Forelimb muscle (tissue), 1 donor: Measurements from ENCODE around the gene CGAS. TPM values are rescaled to one million over a fixed set of nuclear protein-coding genes. Genes with fewer than 3 reads are reported as not detected.
"Not testable (repeated sequence)": the region's sequence is repeated elsewhere in the genome, so short reads cannot be mapped to it uniquely, and the experiment has no call there.

ENCODE experiments used
- DNase-seq: peaks from one replicate; pipeline ENCODE4 v3.0.0-alpha.2; 2013; ENCODE audit warnings: low read depth
- polyA plus RNA-seq: library from polyadenylated mRNA; unstranded; fragments of 120-200 nt; gene quantifications from one replicate; pipeline ENCODE4 v1.2.1, GENCODE V29; 2013; ENCODE audit not compliant: insufficient read length

CGAS gene
- polyA plus RNA-seq, 1 donor, result 3.9 TPM

- no peak for DNase-seq
Observed at GRCh38 chr6:73395875-73396274, 56.2 kb downstream of the CGAS start.

DNA sequence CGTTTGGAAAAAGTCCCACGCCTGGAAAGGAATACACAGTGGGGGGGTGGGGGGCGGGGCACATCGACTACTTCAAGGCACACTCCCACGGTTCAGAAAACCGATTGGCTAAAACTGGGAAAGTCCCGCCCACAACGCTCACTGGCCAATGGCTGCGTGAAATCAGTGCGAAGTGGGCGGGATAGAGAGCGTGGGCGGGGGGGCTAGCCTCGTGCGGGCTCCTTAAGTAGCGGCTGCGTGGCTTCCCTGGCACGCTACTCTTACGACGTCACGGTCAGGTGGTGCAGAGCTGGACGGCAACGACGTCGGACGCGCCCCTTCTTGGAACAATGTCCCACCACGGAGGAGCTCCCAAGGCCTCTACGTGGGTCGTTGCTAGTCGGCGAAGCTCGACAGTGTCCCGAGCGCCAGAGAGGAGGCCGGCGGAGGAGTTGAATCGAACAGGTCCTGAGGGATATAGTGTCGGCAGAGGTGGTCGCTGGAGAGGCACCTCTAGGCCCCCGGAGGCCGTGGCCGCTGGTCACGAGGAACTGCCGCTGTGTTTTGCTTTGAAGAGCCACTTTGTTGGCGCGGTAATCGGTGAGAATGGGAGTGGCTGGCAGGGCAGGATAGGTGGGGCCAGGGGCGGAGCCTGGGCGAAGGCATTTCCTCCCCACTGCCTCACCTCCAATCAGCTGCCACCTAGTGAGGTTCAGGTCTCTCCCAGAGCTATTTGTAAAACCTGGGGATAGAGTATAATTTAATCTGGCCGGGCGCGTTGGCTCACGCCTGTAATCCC lies 57.3 kb downstream of the CGAS start, which contains the start of gene DDX43:
TSS of gene DDX43 (plus strand) at position 252 of the 778 bp plus-strand sequence. CDS start at position 330, 78 bp downstream.
- no peak for DNase-seq

- no peak for DNase-seq
Observed at GRCh38 chr6:73393278-73393677, 58.8 kb downstream of the CGAS start.

- DNase-seq, result not testable (repeated sequence)
Observed at GRCh38 chr6:73392188-73392587, 59.9 kb downstream of the CGAS start.

DNA sequence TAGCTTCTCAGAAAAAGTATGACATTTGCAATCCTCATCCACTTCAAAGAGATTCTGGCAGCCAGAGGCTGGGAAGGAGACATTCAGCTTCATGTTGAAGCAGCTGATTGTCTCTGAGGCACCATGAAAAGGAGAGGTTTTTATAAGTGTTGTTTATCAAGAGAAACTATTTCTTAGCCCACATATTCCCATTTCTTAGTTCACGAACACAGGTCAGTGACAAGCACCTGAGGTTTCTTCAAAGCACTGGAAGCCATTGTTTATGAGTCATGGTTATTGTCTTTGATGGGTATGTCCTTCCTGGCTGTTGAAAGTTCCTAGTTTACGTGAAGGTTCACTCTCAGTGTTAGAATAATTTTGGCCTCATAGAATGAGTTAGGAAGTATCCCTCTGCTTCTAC lies 60.4 kb downstream of the CGAS start:
- DNase-seq, result no peak

GRCh38 chr6:73389854-73390253 lies 62.2 kb downstream of the CGAS start:
- no peak for DNase-seq

GRCh38 chr6:73388800-73389512 lies 63.1 kb downstream of the CGAS start:
- no peak for DNase-seq

- no peak for DNase-seq
Observed at GRCh38 chr6:73388433-73388799, 63.7 kb downstream of the CGAS start.

DNA sequence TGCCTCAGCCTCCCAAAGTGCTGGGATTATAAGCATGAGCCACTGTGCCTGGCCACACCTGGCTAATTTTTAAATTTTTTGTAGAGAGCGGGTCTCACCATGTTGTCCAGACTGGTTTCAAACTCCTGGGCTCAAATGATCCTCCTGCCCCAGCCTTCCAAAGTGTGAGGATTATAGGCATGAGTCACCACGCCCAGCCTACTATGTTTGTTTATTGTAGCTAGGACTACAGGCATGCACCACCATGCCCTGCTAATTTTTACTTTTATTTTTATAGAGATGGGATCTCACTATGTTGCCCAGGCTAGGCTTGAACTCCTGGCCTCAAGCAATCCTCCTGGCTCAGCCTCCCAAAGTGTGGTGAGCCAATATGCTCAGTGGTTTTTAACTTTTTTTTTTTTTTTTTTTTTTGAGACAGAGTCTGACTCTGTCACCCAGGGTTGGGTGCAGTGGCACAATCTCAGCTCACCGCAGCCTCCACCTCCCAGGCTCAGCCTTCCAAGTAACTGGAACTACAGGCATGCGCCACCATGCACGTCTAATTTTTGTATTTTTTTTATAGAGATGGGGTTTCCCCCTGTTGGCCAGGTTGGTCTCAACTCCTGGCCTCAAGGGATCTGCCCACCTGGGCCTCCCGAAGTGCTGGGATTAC lies 69.5 kb downstream of the CGAS start:
- DNase-seq, result no peak

GRCh38 chr6:73381531-73381930 lies 70.6 kb downstream of the CGAS start:
- not testable (repeated sequence) for DNase-seq

- DNase-seq, result no peak
Observed at GRCh38 chr6:73377225-73377624, 74.9 kb downstream of the CGAS start.

DNA sequence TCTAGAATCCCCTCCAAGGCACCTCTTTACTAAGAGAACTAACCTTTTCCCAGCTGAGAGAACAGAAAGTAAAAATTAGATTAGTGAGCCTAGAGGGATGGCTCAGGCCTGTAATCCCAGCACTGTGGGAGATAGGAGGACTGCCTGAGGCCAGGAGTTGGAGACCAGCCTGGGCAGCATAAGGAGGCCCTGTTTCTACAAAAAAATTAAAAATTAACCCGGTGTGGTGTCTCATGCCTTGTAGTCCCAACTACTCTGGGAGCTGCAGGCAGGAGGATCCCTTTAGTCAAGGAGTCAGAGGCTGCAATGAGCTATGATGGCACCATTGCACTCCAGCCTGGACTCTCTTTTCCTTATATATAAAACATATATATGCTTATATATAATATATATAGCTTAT lies 76.9 kb downstream of the CGAS start:
- no peak for DNase-seq

Other genes starting within 250 kb of the CGAS start
- 0.54 TPM for gene KHDC1L, start 226.8 kb downstream of the CGAS start, polyA plus RNA-seq
- 4.8 TPM for gene KHDC1, start 189.1 kb downstream of the CGAS start, polyA plus RNA-seq
- not detected for gene DPPA5, start 98.0 kb downstream of the CGAS start, polyA plus RNA-seq
- gene KHDC3L, start 89.6 kb downstream of the CGAS start, polyA plus RNA-seq, result not detected
- not detected for gene OOEP, start 82.4 kb downstream of the CGAS start, polyA plus RNA-seq
- gene DDX43, start 57.5 kb downstream of the CGAS start, polyA plus RNA-seq, result 0.30 TPM
- 18.6 TPM for gene MTO1, start 9.4 kb upstream of the CGAS start, polyA plus RNA-seq
- 23,811 TPM for gene EEF1A1, start 68.7 kb upstream of the CGAS start, polyA plus RNA-seq
- gene SLC17A5, start 201.7 kb upstream of the CGAS start, polyA plus RNA-seq, result 14.5 TPM
- 12.7 TPM for gene CD109, start 243.9 kb upstream of the CGAS start, polyA plus RNA-seq